Measurements from ENCODE around the gene PDE1C. TPM values are rescaled to one million over a fixed set of nuclear protein-coding genes. Genes with fewer than 3 reads are reported as not detected.

The PDE1C gene
- polyA plus RNA-seq, 1 donor from 2014 or later = not detected

DNA sequence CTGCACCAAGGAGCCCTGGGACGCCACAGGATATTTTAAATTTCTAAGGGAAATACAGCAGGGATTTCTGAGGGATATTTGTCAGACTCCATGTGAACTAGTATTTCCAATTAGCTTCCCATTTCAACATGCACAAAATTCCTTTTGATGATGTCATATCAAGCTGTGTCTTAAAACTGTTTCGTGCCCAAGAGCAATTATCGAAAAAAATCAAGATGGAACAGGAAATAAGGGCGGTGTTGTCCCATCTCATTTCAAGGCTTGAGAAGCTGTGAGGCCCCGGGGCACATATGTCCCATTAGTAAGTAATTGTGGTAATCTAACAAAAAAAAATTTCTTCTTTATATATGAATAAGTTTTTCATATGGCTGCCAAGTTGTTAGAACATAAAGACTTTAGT lies 335.8 kb downstream of the PDE1C start:
- Mint-ChIP-seq H3K9me3 (no peaks in the 10 kb centered on the region), H3K4me1 (no peaks in the 10 kb centered on the region), H3K4me3 (no peak overlapping the region), H3K36me3 (no peaks in the 10 kb centered on the region), H3K27me3 (peaks cover 7% of the 10 kb centered on the region), H3K27ac (no peak overlapping the region)

DNA sequence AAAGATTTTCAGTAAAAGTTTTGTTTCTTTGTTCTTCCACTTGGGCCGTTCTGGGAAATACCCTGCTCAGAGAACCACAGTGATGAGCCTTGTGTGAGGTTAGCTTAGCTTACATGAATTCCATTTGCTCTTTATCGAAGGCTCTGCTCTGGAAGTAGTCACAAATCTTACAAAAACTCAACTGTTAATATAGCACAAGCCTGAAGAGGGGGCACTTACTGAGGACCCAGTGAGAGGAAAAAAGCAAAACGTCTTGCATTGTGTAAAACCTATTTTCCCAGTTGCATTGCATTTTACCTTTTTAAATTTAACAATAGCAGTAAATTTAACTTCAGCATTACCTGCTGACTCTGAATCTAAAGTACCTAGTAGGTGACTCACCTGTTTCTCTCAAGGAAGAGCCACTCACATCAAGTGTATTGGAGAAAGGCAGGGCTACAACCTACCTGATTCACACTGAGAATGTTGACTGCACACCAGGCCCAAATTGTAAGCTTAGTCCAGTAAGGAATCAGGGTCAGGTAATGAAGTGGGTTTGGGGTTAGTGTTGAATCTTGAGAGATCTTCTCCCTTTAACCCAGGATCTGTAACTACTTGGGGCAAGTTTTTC lies 340.9 kb downstream of the PDE1C start:
- H3K27me3 Mint-ChIP-seq = no peaks in the 10 kb centered on the region
- no peaks in the 10 kb centered on the region for H3K9me3 Mint-ChIP-seq
- peaks cover 2% of the 10 kb centered on the region for H3K36me3 Mint-ChIP-seq
- H3K27ac Mint-ChIP-seq = no peak overlapping the region
- no peaks in the 10 kb centered on the region for H3K4me1 Mint-ChIP-seq
- H3K4me3 Mint-ChIP-seq = no peak overlapping the region

DNA sequence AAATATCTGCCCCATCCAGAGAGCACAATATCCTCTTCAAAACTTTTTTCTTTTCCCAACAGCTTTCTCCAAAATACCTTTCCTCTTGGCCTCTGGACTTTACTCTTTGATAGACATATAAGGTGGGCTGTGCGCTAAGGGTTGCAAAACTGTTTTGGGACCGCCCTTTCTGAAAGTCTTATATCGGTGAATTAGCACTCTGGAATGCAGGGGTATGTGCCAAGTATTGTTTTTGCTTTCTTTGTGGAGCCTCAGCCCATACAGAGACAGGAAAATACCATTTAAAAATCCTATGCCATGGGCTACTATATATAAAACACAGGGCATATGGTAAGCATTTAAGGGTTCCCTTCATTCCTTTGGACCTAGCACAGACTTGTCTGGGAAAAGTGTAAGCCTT lies 345.5 kb downstream of the PDE1C start:
- Mint-ChIP-seq H3K27ac (no peak overlapping the region), H3K27me3 (no peaks in the 10 kb centered on the region), H3K4me1 (no peaks in the 10 kb centered on the region), H3K36me3 (peaks cover 2% of the 10 kb centered on the region), H3K4me3 (no peak overlapping the region), H3K9me3 (no peaks in the 10 kb centered on the region)

DNA sequence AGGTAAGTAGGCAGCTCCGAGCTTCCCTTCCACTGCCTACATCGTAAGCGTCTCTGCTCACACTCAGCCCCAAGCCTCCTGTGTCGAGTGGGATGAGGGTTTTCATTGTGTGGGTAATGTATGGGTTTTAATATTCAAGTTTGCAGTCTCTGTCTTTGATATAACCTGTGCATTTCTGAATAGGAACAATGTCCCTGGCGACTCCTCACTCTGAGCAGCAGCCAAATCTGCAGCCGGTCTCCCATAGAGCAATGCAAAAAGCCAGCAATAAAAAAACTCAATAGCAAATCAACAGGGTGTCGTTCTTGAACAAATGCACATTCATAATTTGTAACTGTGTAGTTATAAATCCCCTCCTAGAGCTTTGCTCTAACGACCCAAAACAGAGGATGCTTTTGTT lies 349.8 kb downstream of the PDE1C start:
- Mint-ChIP-seq H3K9me3 (no peaks in the 10 kb centered on the region), H3K27me3 (no peaks in the 10 kb centered on the region), H3K36me3 (no peaks in the 10 kb centered on the region), H3K4me1 (no peaks in the 10 kb centered on the region), H3K27ac (no peak overlapping the region), H3K4me3 (no peak overlapping the region)

DNA sequence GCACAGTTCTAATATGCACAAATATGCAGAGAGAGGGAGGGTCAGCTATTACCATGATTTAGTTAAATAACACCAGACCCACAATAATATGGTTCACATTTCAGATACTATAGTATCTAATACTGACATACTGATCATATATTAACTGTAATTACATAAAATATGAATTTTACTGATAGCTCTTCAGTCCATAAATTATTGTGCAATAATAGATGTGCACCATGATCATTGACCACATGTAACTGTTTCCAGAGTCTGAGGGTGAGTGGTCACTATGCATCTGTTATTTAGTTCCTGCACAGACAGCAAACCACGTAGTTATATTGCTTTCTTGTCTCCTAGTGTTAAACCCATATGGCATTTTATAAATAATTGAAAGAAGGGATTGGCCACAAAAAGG lies 353.9 kb downstream of the PDE1C start:
- H3K27me3 Mint-ChIP-seq = no peaks in the 10 kb centered on the region
- no peaks in the 10 kb centered on the region for H3K36me3 Mint-ChIP-seq
- peaks cover 0 to 7% (median 4%) of the 10 kb centered on the region in 3 donors for H3K9me3 Mint-ChIP-seq
- H3K27ac Mint-ChIP-seq = no peak overlapping the region
- no peaks in the 10 kb centered on the region for H3K4me1 Mint-ChIP-seq
- H3K4me3 Mint-ChIP-seq = no peak overlapping the region

GRCh38 chr7:31710171-31710570 lies 360.0 kb downstream of the PDE1C start:
- Mint-ChIP-seq H3K4me1 (peaks cover 1 to 7% (median 5%) of the 10 kb centered on the region in 3 donors), H3K9me3 (peaks cover 0 to 7% (median 5%) of the 10 kb centered on the region in 3 donors), H3K27ac (no peak overlapping the region), H3K36me3 (no peaks in the 10 kb centered on the region), H3K27me3 (no peaks in the 10 kb centered on the region), H3K4me3 (no peak overlapping the region)

DNA sequence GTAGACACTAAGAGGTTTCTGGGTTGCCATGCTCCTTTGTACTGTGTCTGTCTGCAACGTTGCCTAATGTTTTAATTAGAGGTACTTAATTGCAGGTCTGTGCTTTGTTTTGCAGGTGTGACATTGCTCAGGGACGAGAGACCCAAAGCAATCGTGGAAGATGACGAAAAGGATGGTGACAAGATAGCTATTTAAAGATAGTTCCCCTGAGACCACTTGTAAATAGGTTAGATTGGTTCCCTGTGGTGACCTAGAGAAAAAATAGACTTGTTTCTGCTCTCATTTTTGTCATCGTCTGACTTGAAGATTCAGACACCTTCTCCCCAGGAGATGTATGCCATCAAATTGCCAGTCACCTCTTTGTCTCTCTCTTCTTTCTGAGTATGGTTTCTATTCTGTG lies 363.1 kb downstream of the PDE1C start:
- Mint-ChIP-seq H3K4me3 (no peak overlapping the region), H3K9me3 (peaks cover 0 to 1% (median 0%) of the 10 kb centered on the region in 3 donors), H3K27me3 (no peaks in the 10 kb centered on the region), H3K27ac (no peak overlapping the region), H3K4me1 (peaks cover 1 to 7% (median 6%) of the 10 kb centered on the region in 3 donors), H3K36me3 (no peaks in the 10 kb centered on the region)

DNA sequence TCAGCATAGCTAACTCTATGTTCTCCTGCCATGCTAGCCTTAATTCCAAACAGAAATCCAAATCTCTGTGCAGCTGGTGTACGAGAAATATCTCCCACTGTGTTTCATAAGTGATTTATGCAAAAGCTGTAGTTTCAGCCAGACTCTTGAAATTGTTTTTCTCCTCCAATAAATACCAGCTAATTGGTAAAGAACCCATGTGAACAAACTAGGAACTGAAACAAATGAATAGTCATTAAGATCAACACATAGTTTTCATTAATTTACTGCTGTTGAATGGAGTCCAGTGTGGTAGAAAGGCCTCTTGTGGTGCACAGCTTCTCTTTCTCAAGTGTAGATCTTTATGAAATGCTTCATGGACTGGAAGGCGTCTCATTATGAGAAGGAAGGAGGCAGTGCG lies 364.8 kb downstream of the PDE1C start:
- no peaks in the 10 kb centered on the region for H3K27me3 Mint-ChIP-seq
- H3K4me1 Mint-ChIP-seq = peaks cover 1 to 7% (median 6%) of the 10 kb centered on the region in 3 donors
- peaks cover 0 to 1% (median 0%) of the 10 kb centered on the region in 3 donors for H3K9me3 Mint-ChIP-seq
- H3K36me3 Mint-ChIP-seq = no peaks in the 10 kb centered on the region
- H3K4me3 Mint-ChIP-seq = no peak overlapping the region
- no peak overlapping the region for H3K27ac Mint-ChIP-seq

- Mint-ChIP-seq H3K36me3 (no peaks in the 10 kb centered on the region), H3K4me3 (no peak overlapping the region), H3K27me3 (peaks cover 1% of the 10 kb centered on the region), H3K4me1 (peaks cover 0 to 7% (median 6%) of the 10 kb centered on the region in 3 donors), H3K27ac (no peak overlapping the region), H3K9me3 (peaks cover 0 to 1% (median 0%) of the 10 kb centered on the region in 3 donors)
These were observed 367.9 kb downstream of the PDE1C start for GRCh38 chr7:31702354-31702753.
